SK-N-SH treated with all-trans-retinoic acid at 6 μM for 48 hours (cell line): Measurements from ENCODE around the gene BRD2.

Source experiments
- ISL1 ChIP-seq: fragments of 250-450 bp; sonication (Bioruptor Pico); IDR thresholded peaks from 2 replicates; pipeline ENCODE4 v2.1.2; 2022; ENCODE audit warnings: mild to moderate bottlenecking, moderate library complexity
- OSR1 ChIP-seq: fragments of 250-450 bp; sonication (Bioruptor Pico); IDR thresholded peaks from 2 replicates; pipeline ENCODE4 v1.8.0; 2022; ENCODE audit warnings: moderate library complexity, mild to moderate bottlenecking, inconsistent platforms
- PPARA ChIP-seq: fragments of 250-450 bp; sonication (Bioruptor Pico); IDR thresholded peaks from 2 replicates; pipeline ENCODE4 v1.5.0; 2020; ENCODE audit warnings: mild to moderate bottlenecking, borderline replicate concordance
- RARB ChIP-seq: fragments of 250-450 bp; sonication (Bioruptor Pico); IDR thresholded peaks from 2 replicates; pipeline ENCODE4 v1.8.0; 2021; ENCODE audit warnings: mild to moderate bottlenecking, moderate library complexity
- ZFP3 ChIP-seq: fragments of 250-450 bp; sonication (Bioruptor Pico); IDR thresholded peaks from 2 replicates; pipeline ENCODE4 v1.5.0; 2020; ENCODE audit warnings: mild to moderate bottlenecking, moderate library complexity
- ZFP30 ChIP-seq: fragments of 450-650 bp; formaldehyde crosslinking; IDR thresholded peaks from 2 replicates; pipeline ENCODE4 v1.5.0; 2022; ENCODE audit warnings: mild to moderate bottlenecking, moderate library complexity
- TF ChIP-seq, protein P1 (sequence below): fragments of 250-450 bp; sonication (Bioruptor Pico); IDR thresholded peaks from 2 replicates; pipeline ENCODE4 v1.5.1; 2020; ENCODE audit warnings: low read depth, mild to moderate bottlenecking, moderate library complexity

DNA sequence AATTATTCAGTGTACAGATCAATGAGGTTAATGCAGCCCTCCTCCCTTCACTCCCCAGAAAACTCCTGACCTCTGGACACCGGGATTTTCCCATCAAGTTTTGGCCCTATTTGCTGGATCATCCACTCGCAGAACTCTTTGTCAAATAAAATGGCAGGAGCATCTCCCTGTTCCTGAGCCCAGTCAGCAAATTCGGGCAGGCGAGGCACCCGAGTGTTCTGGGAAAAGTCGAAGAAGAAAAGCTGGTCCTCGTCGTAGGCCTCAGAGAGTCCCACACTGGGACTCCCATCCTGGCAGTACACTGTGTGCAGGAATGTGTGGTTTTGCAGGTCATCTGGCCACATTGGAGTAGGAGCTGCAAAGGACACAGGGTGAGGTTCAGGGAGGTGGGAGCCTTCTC, 17.9 kb upstream of the BRD2 start:
- TF ChIP-seq ISL1 (CRISPR knock-in tag), result no peak
- TF ChIP-seq ZFP3 (CRISPR knock-in tag), result no peak
- TF ChIP-seq RARB (CRISPR knock-in tag), result no peak
- TF ChIP-seq, protein P1, sequence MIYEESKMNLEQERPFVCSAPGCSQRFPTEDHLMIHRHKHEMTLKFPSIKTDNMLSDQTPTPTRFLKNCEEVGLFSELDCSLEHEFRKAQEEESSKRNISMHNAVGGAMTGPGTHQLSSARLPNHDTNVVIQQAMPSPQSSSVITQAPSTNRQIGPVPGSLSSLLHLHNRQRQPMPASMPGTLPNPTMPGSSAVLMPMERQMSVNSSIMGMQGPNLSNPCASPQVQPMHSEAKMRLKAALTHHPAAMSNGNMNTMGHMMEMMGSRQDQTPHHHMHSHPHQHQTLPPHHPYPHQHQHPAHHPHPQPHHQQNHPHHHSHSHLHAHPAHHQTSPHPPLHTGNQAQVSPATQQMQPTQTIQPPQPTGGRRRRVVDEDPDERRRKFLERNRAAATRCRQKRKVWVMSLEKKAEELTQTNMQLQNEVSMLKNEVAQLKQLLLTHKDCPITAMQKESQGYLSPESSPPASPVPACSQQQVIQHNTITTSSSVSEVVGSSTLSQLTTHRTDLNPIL, result no peak
- TF ChIP-seq OSR1 (CRISPR knock-in tag), result no peak
- no peak for TF ChIP-seq ZFP30 (CRISPR knock-in tag)
- no peak for TF ChIP-seq PPARA (CRISPR knock-in tag)
